K562 (cell line): Measurements from ENCODE around the gene SNX14. TPM values are rescaled to one million over a fixed set of nuclear protein-coding genes. Genes with fewer than 3 reads are reported as not detected.

ENCODE experiments used
- CBFA2T2 ChIP-seq: fragments of 450-650 bp; conservative IDR thresholded peaks from 2 replicates; pipeline ENCODE4 v1.6.1; 2017; ENCODE audit warnings: mild to moderate bottlenecking
- CTCF ChIP-seq, 3 experiments: IDR thresholded peaks in 2 of 3; conservative IDR thresholded peaks in 1 of 3; 2 replicates each; pipeline ENCODE4 v1.5.1; 2011 to 2012; ENCODE audit warnings: low read length in 3 of 3, mild to moderate bottlenecking in 3 of 3, control low read depth in 2 of 3, improper control_type of control experiment in 1 of 3, inconsistent platforms in 1 of 3, low read depth in 1 of 3, mixed read lengths in 1 of 3, moderate library complexity in 1 of 3; ENCODE audit not compliant: insufficient read depth in 2 of 3
- EZH2 ChIP-seq: IDR thresholded peaks from 2 replicates; pipeline ENCODE4 v1.6.1; 2012; ENCODE audit warnings: low read depth, mild to moderate bottlenecking, inconsistent platforms, low read length, borderline replicate concordance
- FOS ChIP-seq: IDR thresholded peaks from 3 replicates; pipeline ENCODE4 v1.6.1; 2011; ENCODE audit not compliant: insufficient read length; ENCODE audit errors: extremely low read depth
- GATAD2B ChIP-seq: fragments of 450-650 bp; IDR thresholded peaks from 2 replicates; pipeline ENCODE4 v1.6.1; 2017; ENCODE audit warnings: mild to moderate bottlenecking, borderline replicate concordance
- HMGXB4 ChIP-seq: sonication (generic); formaldehyde crosslinking; IDR thresholded peaks from 2 replicates; pipeline ENCODE4 v1.8.1; 2023; ENCODE audit warnings: mild to moderate bottlenecking, missing genetic modification reagents
- KAT7 ChIP-seq: sonication (generic); formaldehyde crosslinking; IDR thresholded peaks from 2 replicates; pipeline ENCODE4 v1.8.0; 2022; ENCODE audit warnings: missing genetic modification reagents, mild to moderate bottlenecking, borderline replicate concordance
- MTF1 ChIP-seq: fragments of 250-450 bp; sonication (Bioruptor Pico); IDR thresholded peaks from 2 replicates; pipeline ENCODE4 v1.9.0; 2021; ENCODE audit warnings: moderate library complexity, mild to moderate bottlenecking, inconsistent platforms, borderline replicate concordance
- NFRKB ChIP-seq: fragments of 450-650 bp; IDR thresholded peaks from 2 replicates; pipeline ENCODE4 v1.6.1; 2016; ENCODE audit warnings: low read depth
- ZKSCAN3 ChIP-seq: fragments of 250-450 bp; sonication (Bioruptor Pico); IDR thresholded peaks from 2 replicates; pipeline ENCODE4 v1.4.0; 2020
- ZNF23 ChIP-seq: fragments of 250-450 bp; sonication (Bioruptor Pico); IDR thresholded peaks from 2 replicates; pipeline ENCODE4 v1.4.0; 2020; ENCODE audit warnings: mild to moderate bottlenecking
- ZNF274 ChIP-seq: IDR thresholded peaks from 2 replicates; pipeline ENCODE4 v1.6.1; 2011; ENCODE audit warnings: low read depth, mild to moderate bottlenecking, low read length, moderate library complexity, borderline replicate concordance
- ZNF778 ChIP-seq: fragments of 450-650 bp; formaldehyde crosslinking; IDR thresholded peaks from 2 replicates; pipeline ENCODE4 v1.4.0; 2020; ENCODE audit warnings: mild to moderate bottlenecking, moderate library complexity
- polyA plus RNA-seq, 8 experiments: library from polyadenylated mRNA; depleted of rRNA in 4 of 8; stranded (reverse) in 5 of 8; unstranded in 3 of 8; fragments of >200 nt; fragmentation: Nextera tagmentation in 2 of 8; fragmentation: Illumina TruSeq in 1 of 8; extraction: Ambion mirVana in 2 of 8; extraction: Trizol in 1 of 8; gene quantifications; 2 replicates each; pipeline versions ENCODE4 v1.2.1 to v1.2.3, GENCODE V29; 2011 to 2014; ENCODE audit warnings: inconsistent platforms in 1 of 8, missing spikeins in 1 of 8
- total RNA-seq, 7 experiments: library from RNA; depleted of rRNA in 6 of 7; stranded (reverse); fragments of >200 nt in 6 of 7; fragmentation: Illumina TruSeq in 2 of 7; extraction: Trizol in 2 of 7; gene quantifications; 2 replicates each; pipeline versions ENCODE4 v1.2.1 to v1.2.3, GENCODE V29; 2011 to 2021; ENCODE audit warnings: low replicate concordance in 1 of 7
- TF ChIP-seq, protein P1 (sequence below): fragments of 450-650 bp; formaldehyde crosslinking; IDR thresholded peaks from 2 replicates; pipeline ENCODE4 v1.4.0; 2020; ENCODE audit warnings: mild to moderate bottlenecking
- TF ChIP-seq, protein P2 (sequence below): fragments of 250-450 bp; sonication (Bioruptor Pico); IDR thresholded peaks from 2 replicates; pipeline ENCODE4 v1.8.0; 2022; ENCODE audit warnings: inconsistent platforms
- TF ChIP-seq, protein P3 (sequence below): sonication (generic); formaldehyde crosslinking; IDR thresholded peaks from 2 replicates; pipeline ENCODE4 v1.9.0; 2022; ENCODE audit warnings: mild to moderate bottlenecking, missing genetic modification reagents
- TF ChIP-seq, protein P4 (sequence below): fragments of 250-450 bp; sonication (Bioruptor Pico); IDR thresholded peaks from 2 replicates; pipeline ENCODE4 v1.8.0; 2021; ENCODE audit warnings: moderate library complexity, mild to moderate bottlenecking, inconsistent platforms
- TF ChIP-seq, protein P5 (sequence below): sonication (generic); formaldehyde crosslinking; IDR thresholded peaks from 2 replicates; pipeline ENCODE4 v1.8.0; 2022; ENCODE audit warnings: missing genetic modification reagents, mild to moderate bottlenecking, moderate library complexity, borderline replicate concordance

The SNX14 gene
- total and polyA plus RNA-seq, 9 of the 15 experiments (the other 6 are each of a cell fraction or from before 2014, with no cell fraction given): 46.5 to 140 (median 71.2) TPM

GRCh38 chr6:85642774-85643536 lies 49.3 kb upstream of the SNX14 start, which contains the start of gene SYNCRIP (continued):
- TF ChIP-seq, protein P1, sequence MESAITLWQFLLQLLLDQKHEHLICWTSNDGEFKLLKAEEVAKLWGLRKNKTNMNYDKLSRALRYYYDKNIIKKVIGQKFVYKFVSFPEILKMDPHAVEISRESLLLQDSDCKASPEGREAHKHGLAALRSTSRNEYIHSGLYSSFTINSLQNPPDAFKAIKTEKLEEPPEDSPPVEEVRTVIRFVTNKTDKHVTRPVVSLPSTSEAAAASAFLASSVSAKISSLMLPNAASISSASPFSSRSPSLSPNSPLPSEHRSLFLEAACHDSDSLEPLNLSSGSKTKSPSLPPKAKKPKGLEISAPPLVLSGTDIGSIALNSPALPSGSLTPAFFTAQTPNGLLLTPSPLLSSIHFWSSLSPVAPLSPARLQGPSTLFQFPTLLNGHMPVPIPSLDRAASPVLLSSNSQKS (CRISPR knock-in tag): no peak
- TF ChIP-seq ZNF23 (no peak), HMGXB4 (CRISPR knock-in tag) (peak; percentile 56; the same call in 1 of the 2 replicates), GATAD2B (no peak), ZNF274 (no peak), NFRKB (peak; percentile 95), MTF1 (CRISPR knock-in tag) (no peak), ZNF778 (CRISPR knock-in tag) (no peak), CTCF (IDR thresholded peaks at IDR 0.05 in 2 of 3, conservative IDR thresholded peaks at IDR 0.05 in 1 of 3; ENCODE audit: insufficient read depth in 2 of 3, low read depth in 1 of 3, low read length in 3 of 3) (no peak), EZH2 (no peak), FOS (no peak), KAT7 (peak; percentile 51; the same call in 1 of the 2 replicates), ZKSCAN3 (CRISPR knock-in tag) (no peak), CBFA2T2 (no peak)
- TF ChIP-seq, protein P2, sequence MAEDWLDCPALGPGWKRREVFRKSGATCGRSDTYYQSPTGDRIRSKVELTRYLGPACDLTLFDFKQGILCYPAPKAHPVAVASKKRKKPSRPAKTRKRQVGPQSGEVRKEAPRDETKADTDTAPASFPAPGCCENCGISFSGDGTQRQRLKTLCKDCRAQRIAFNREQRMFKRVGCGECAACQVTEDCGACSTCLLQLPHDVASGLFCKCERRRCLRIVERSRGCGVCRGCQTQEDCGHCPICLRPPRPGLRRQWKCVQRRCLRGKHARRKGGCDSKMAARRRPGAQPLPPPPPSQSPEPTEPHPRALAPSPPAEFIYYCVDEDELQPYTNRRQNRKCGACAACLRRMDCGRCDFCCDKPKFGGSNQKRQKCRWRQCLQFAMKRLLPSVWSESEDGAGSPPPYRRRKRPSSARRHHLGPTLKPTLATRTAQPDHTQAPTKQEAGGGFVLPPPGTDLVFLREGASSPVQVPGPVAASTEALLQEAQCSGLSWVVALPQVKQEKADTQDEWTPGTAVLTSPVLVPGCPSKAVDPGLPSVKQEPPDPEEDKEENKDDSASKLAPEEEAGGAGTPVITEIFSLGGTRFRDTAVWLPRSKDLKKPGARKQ (CRISPR knock-in tag): no peak
- TF ChIP-seq, protein P3, sequence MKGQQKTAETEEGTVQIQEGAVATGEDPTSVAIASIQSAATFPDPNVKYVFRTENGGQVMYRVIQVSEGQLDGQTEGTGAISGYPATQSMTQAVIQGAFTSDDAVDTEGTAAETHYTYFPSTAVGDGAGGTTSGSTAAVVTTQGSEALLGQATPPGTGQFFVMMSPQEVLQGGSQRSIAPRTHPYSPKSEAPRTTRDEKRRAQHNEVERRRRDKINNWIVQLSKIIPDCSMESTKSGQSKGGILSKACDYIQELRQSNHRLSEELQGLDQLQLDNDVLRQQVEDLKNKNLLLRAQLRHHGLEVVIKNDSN (CRISPR knock-in tag): no peak; the same call in 1 of the 2 replicates
- TF ChIP-seq, protein P4, sequence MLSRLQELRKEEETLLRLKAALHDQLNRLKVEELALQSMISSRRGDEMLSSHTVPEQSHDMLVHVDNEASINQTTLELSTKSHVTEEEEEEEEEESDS (CRISPR knock-in tag): no peak
- TF ChIP-seq, protein P5, sequence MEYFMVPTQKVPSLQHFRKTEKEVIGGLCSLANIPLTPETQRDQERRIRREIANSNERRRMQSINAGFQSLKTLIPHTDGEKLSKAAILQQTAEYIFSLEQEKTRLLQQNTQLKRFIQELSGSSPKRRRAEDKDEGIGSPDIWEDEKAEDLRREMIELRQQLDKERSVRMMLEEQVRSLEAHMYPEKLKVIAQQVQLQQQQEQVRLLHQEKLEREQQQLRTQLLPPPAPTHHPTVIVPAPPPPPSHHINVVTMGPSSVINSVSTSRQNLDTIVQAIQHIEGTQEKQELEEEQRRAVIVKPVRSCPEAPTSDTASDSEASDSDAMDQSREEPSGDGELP (CRISPR knock-in tag): peak; percentile 32; the same call in 1 of the 2 replicates
